ENCODE measurements around the gene PPFIA2.

Gene PPFIA2

DNA sequence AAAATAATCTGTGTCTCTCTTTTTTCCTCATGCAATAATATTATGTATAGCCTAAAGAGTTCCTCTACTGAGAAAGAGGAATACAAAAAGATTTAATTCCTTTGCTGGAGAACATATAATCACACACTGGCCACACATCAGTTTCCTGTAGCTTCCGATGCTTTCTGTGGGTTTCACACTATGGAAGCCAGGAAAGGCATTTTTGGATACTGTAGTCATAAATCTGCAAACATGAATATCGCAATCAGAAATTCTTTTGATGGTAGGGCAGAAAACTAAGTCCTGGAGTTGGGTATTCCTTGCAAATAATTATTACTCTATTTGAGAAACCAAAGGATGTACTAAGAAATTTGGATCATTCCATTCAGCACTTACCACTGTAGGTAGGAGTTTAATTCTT is 421.3 kb downstream of the PPFIA2 start:
- no peaks in the 10 kb centered on the region for H3K9me3 ChIP-seq (ENCODE audit: control insufficient read depth in 2 of 2, low read length in 2 of 2)
- no peak overlapping the region for H3K4me3 ChIP-seq (ENCODE audit: low read length in 2 of 2)
- no peaks in the 10 kb centered on the region for H3K36me3 ChIP-seq (ENCODE audit: control insufficient read depth in 2 of 2, insufficient read depth in 2 of 2, low read length in 2 of 2)
- H3K27me3 ChIP-seq (ENCODE audit: control insufficient read depth in 2 of 2, insufficient read depth in 2 of 2, low read length in 2 of 2): no peaks in the 10 kb centered on the region
- no peaks in the 10 kb centered on the region for H3K4me1 ChIP-seq (ENCODE audit: control insufficient read depth in 2 of 2, insufficient read depth in 2 of 2, low read length in 2 of 2)
- no peak overlapping the region for H3K9ac ChIP-seq (ENCODE audit: low read depth in 1 of 2, low read length in 2 of 2)
- H3K27ac ChIP-seq (ENCODE audit: low read depth in 2 of 2, low read length in 2 of 2): no peak overlapping the region

DNA sequence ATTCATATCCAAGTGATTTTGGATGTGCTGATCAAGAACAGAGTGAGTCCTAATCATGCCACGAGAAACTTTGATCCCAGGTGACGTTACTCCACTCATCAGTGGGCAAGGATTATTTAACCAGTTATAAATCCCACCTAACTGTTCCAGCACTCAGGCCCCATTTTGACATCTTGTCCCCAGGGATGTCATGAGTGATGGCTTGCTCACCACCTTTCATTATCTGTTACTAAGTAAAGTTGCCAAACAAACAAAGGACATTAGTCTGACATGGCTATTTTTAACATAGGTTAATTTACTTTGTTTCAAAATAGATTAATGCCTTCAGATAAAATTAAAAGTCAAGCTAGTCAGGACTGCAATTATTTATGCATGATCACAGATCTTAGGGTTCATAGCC is 425.3 kb downstream of the PPFIA2 start:
- Histone ChIP-seq H3K4me1 (ENCODE audit: control insufficient read depth in 2 of 2, insufficient read depth in 2 of 2, low read length in 2 of 2) (no peaks in the 10 kb centered on the region), H3K4me3 (ENCODE audit: low read length in 2 of 2) (no peak overlapping the region), H3K9me3 (ENCODE audit: control insufficient read depth in 2 of 2, low read length in 2 of 2) (no peaks in the 10 kb centered on the region), H3K36me3 (ENCODE audit: control insufficient read depth in 2 of 2, insufficient read depth in 2 of 2, low read length in 2 of 2) (no peaks in the 10 kb centered on the region), H3K27ac (ENCODE audit: low read depth in 2 of 2, low read length in 2 of 2) (no peak overlapping the region), H3K27me3 (ENCODE audit: control insufficient read depth in 2 of 2, insufficient read depth in 2 of 2, low read length in 2 of 2) (no peaks in the 10 kb centered on the region), H3K9ac (ENCODE audit: low read depth in 1 of 2, low read length in 2 of 2) (no peak overlapping the region)

DNA sequence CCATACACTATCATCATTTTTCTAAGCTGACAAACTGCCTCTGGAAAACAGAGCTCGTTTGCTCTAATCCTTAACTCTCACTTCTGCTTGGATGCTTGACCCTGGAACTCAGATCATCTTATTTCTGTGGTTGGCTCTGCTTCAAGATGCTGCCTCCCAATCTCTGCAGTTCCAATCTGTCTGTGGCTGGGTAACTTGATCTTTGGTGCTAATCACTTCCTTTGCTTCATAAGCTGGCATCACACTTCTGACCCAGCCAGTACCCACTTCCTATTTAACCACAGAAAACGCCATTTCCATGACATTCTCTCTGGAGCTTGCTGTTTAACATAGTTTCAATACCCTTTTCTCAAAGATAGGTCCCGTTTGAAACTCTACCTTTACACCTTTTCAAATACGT is 427.1 kb downstream of the PPFIA2 start:
- Histone ChIP-seq H3K9ac (ENCODE audit: low read depth in 1 of 2, low read length in 2 of 2) (no peak overlapping the region), H3K36me3 (ENCODE audit: control insufficient read depth in 2 of 2, insufficient read depth in 2 of 2, low read length in 2 of 2) (no peaks in the 10 kb centered on the region), H3K4me1 (ENCODE audit: control insufficient read depth in 2 of 2, insufficient read depth in 2 of 2, low read length in 2 of 2) (no peaks in the 10 kb centered on the region), H3K27ac (ENCODE audit: low read depth in 2 of 2, low read length in 2 of 2) (no peak overlapping the region), H3K4me3 (ENCODE audit: low read length in 2 of 2) (no peak overlapping the region), H3K27me3 (ENCODE audit: control insufficient read depth in 2 of 2, insufficient read depth in 2 of 2, low read length in 2 of 2) (no peaks in the 10 kb centered on the region), H3K9me3 (ENCODE audit: control insufficient read depth in 2 of 2, low read length in 2 of 2) (no peaks in the 10 kb centered on the region)

DNA sequence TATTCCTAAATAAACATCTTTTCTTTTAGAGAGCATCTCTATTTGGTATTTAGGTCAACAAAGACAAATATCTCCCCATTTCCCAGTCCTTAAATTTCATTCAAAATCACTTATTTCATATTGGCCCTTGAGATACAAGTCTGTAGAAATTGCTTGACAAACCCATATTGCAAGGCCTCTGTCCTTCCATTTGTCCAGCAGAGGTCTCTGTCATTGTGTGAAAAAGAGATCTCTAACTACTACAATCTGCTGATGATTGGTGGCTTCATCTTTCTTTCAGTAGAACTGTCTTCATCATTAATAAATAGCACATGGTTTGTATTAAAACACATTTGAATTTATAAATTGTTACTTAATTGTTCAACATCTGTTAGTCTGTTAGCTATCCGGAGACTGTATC is 428.7 kb downstream of the PPFIA2 start:
- Histone ChIP-seq H3K27me3 (ENCODE audit: control insufficient read depth in 2 of 2, insufficient read depth in 2 of 2, low read length in 2 of 2) (no peaks in the 10 kb centered on the region), H3K9me3 (ENCODE audit: control insufficient read depth in 2 of 2, low read length in 2 of 2) (no peaks in the 10 kb centered on the region), H3K9ac (ENCODE audit: low read depth in 1 of 2, low read length in 2 of 2) (no peak overlapping the region), H3K36me3 (ENCODE audit: control insufficient read depth in 2 of 2, insufficient read depth in 2 of 2, low read length in 2 of 2) (no peaks in the 10 kb centered on the region), H3K4me3 (ENCODE audit: low read length in 2 of 2) (no peak overlapping the region), H3K27ac (ENCODE audit: low read depth in 2 of 2, low read length in 2 of 2) (no peak overlapping the region), H3K4me1 (ENCODE audit: control insufficient read depth in 2 of 2, insufficient read depth in 2 of 2, low read length in 2 of 2) (no peaks in the 10 kb centered on the region)

DNA sequence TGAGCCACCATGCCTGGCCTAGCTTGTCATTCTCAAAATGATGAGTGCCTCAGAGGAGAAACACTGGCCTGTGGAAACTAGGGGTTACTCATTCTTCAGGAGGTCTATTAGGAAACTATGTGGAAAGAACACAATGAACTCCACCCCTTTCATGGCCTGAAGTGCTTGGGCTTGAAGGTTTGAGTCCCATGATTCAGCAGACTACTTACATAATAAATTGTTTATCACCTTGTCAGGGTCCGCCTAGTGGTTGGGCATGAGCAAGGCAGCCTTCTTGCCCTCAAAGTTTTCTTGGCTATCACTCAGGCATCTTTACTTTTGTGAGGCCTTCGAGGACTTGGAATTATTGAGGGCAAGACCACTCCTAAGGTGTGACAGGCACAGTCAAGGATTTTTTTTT is 430.1 kb downstream of the PPFIA2 start:
- no peaks in the 10 kb centered on the region for H3K36me3 ChIP-seq (ENCODE audit: control insufficient read depth in 2 of 2, insufficient read depth in 2 of 2, low read length in 2 of 2)
- no peak overlapping the region for H3K27ac ChIP-seq (ENCODE audit: low read depth in 2 of 2, low read length in 2 of 2)
- no peaks in the 10 kb centered on the region for H3K9me3 ChIP-seq (ENCODE audit: control insufficient read depth in 2 of 2, low read length in 2 of 2)
- H3K9ac ChIP-seq (ENCODE audit: low read depth in 1 of 2, low read length in 2 of 2): no peak overlapping the region
- H3K27me3 ChIP-seq (ENCODE audit: control insufficient read depth in 2 of 2, insufficient read depth in 2 of 2, low read length in 2 of 2): no peaks in the 10 kb centered on the region
- H3K4me3 ChIP-seq (ENCODE audit: low read length in 2 of 2): no peak overlapping the region
- H3K4me1 ChIP-seq (ENCODE audit: control insufficient read depth in 2 of 2, insufficient read depth in 2 of 2, low read length in 2 of 2): no peaks in the 10 kb centered on the region

DNA sequence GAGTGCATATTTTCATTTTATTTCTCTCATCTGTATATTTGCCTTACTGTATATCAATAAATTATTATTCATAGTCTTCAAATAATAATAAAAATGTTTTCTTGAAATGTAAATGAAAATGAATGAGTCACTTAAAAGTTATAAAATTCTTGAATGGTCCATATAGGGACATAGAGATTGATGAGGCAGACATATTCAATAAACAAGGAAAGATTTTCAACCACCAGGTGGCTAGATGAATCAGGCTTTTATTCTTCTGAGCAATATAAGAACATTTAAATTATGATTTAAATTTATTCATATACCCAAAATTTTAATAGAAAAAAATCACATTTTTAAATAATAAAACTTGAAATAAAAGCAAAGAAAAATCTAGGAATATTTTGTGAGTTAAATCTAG is 431.7 kb downstream of the PPFIA2 start:
- H3K27ac ChIP-seq (ENCODE audit: low read depth in 2 of 2, low read length in 2 of 2): no peak overlapping the region
- no peak overlapping the region for H3K4me3 ChIP-seq (ENCODE audit: low read length in 2 of 2)
- no peak overlapping the region for H3K9ac ChIP-seq (ENCODE audit: low read depth in 1 of 2, low read length in 2 of 2)
- H3K4me1 ChIP-seq (ENCODE audit: control insufficient read depth in 2 of 2, insufficient read depth in 2 of 2, low read length in 2 of 2): no peaks in the 10 kb centered on the region
- no peaks in the 10 kb centered on the region for H3K27me3 ChIP-seq (ENCODE audit: control insufficient read depth in 2 of 2, insufficient read depth in 2 of 2, low read length in 2 of 2)
- no peaks in the 10 kb centered on the region for H3K9me3 ChIP-seq (ENCODE audit: control insufficient read depth in 2 of 2, low read length in 2 of 2)
- no peaks in the 10 kb centered on the region for H3K36me3 ChIP-seq (ENCODE audit: control insufficient read depth in 2 of 2, insufficient read depth in 2 of 2, low read length in 2 of 2)

DNA sequence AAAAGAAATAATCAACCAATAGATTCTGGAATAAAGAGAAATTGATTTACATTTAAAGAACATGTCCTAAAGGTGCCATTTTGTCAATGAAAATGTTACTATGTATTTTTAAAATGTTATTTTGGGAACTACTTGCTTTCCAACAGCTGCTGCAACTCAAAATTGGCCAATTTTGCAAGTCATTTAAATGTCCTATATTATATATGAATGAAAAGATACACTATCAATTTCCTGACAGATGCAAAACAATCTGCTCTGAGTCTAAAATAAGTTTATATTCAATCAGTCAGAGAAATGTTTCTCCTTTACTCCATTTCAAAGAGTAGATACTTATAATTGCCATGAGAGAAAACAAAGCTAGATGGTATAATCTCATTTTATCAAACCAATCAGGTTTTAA is 434.1 kb downstream of the PPFIA2 start:
- no peaks in the 10 kb centered on the region for H3K27me3 ChIP-seq (ENCODE audit: control insufficient read depth in 2 of 2, insufficient read depth in 2 of 2, low read length in 2 of 2)
- H3K27ac ChIP-seq (ENCODE audit: low read depth in 2 of 2, low read length in 2 of 2): no peak overlapping the region
- no peaks in the 10 kb centered on the region for H3K9me3 ChIP-seq (ENCODE audit: control insufficient read depth in 2 of 2, low read length in 2 of 2)
- no peaks in the 10 kb centered on the region for H3K36me3 ChIP-seq (ENCODE audit: control insufficient read depth in 2 of 2, insufficient read depth in 2 of 2, low read length in 2 of 2)
- H3K4me1 ChIP-seq (ENCODE audit: control insufficient read depth in 2 of 2, insufficient read depth in 2 of 2, low read length in 2 of 2): no peaks in the 10 kb centered on the region
- no peak overlapping the region for H3K9ac ChIP-seq (ENCODE audit: low read depth in 1 of 2, low read length in 2 of 2)
- H3K4me3 ChIP-seq (ENCODE audit: low read length in 2 of 2): no peak overlapping the region

DNA sequence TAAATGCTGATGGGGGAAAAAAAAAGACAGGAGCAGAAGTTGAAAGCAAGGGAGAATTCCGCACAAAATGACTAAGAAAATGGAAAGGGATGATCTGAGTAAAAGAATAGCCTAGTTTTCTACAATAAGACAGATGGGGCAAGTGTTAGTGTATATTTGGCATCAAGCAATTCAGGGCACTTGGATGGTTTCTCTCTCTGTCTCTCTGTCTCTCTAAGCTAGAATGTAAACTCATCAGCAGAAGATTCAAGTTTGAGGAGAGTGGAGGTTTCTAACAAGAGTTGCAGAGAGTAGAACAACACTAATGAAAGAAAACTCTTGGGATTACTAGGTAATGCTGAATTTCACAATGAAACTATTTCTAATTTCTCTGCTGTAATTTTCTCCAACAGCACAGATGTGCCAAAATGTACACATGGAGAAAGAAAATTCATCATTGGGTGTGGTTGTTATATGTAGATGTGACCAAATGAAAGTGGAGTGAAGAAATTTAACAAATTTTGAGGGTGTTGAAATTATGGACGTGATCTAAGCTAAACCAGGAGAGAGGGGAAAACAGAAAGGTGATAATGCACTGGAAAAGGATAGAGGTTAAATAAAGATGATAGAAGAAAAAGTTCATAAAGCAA is 444.1 kb downstream of the PPFIA2 start:
- H3K4me3 ChIP-seq (ENCODE audit: low read length in 2 of 2): no peak overlapping the region
- H3K36me3 ChIP-seq (ENCODE audit: control insufficient read depth in 2 of 2, insufficient read depth in 2 of 2, low read length in 2 of 2): no peaks in the 10 kb centered on the region
- H3K9ac ChIP-seq (ENCODE audit: low read depth in 1 of 2, low read length in 2 of 2): no peak overlapping the region
- no peak overlapping the region for H3K27ac ChIP-seq (ENCODE audit: low read depth in 2 of 2, low read length in 2 of 2)
- no peaks in the 10 kb centered on the region for H3K4me1 ChIP-seq (ENCODE audit: control insufficient read depth in 2 of 2, insufficient read depth in 2 of 2, low read length in 2 of 2)
- no peaks in the 10 kb centered on the region for H3K9me3 ChIP-seq (ENCODE audit: control insufficient read depth in 2 of 2, low read length in 2 of 2)
- H3K27me3 ChIP-seq (ENCODE audit: control insufficient read depth in 2 of 2, insufficient read depth in 2 of 2, low read length in 2 of 2): no peaks in the 10 kb centered on the region

DNA sequence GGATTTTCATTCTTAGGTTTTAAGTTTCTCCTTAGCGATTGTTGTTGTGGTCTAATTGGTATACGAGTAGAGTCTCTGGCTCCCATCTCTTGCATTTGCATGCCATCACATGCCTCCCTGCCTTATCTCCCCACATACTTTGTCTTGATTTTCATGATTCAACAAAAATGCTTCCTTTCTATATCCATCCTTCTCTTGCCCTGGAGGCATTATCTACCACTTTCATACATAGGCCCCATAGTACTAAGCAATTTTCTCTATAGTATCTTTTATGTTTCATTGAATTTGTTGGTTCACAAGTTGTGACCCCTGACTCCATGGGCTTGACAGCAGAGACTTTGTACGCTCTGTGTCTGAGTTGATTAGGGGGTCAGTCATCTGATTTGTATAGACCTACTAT is 455.2 kb downstream of the PPFIA2 start:
- Histone ChIP-seq H3K4me1 (ENCODE audit: control insufficient read depth in 2 of 2, insufficient read depth in 2 of 2, low read length in 2 of 2) (no peaks in the 10 kb centered on the region), H3K27ac (ENCODE audit: low read depth in 2 of 2, low read length in 2 of 2) (no peak overlapping the region), H3K9ac (ENCODE audit: low read depth in 1 of 2, low read length in 2 of 2) (no peak overlapping the region), H3K36me3 (ENCODE audit: control insufficient read depth in 2 of 2, insufficient read depth in 2 of 2, low read length in 2 of 2) (no peaks in the 10 kb centered on the region), H3K9me3 (ENCODE audit: control insufficient read depth in 2 of 2, low read length in 2 of 2) (no peaks in the 10 kb centered on the region), H3K4me3 (ENCODE audit: low read length in 2 of 2) (no peak overlapping the region), H3K27me3 (ENCODE audit: control insufficient read depth in 2 of 2, insufficient read depth in 2 of 2, low read length in 2 of 2) (no peaks in the 10 kb centered on the region)

DNA sequence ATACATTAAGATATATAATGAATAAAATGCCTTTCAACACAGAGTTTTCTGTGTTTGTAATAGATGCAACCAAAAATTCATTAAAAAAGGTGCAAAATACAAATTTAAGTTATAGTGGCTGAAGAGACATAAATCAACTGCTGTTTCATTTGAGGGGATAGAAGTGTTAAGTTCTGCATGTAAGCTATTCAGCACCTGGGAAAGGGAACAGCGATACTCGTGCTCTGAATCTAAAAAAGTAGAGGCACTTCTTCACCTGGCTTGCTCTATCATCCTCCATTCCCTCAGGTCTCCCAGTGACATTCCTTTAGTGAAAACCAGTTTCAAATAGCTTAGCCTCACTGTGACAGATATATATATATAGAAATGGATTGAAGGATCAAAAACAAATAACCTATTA is 458.7 kb downstream of the PPFIA2 start:
- H3K9ac ChIP-seq (ENCODE audit: low read depth in 1 of 2, low read length in 2 of 2): no peak overlapping the region
- no peaks in the 10 kb centered on the region for H3K27me3 ChIP-seq (ENCODE audit: control insufficient read depth in 2 of 2, insufficient read depth in 2 of 2, low read length in 2 of 2)
- no peak overlapping the region for H3K4me3 ChIP-seq (ENCODE audit: low read length in 2 of 2)
- H3K9me3 ChIP-seq (ENCODE audit: control insufficient read depth in 2 of 2, low read length in 2 of 2): no peaks in the 10 kb centered on the region
- no peak overlapping the region for H3K27ac ChIP-seq (ENCODE audit: low read depth in 2 of 2, low read length in 2 of 2)
- no peaks in the 10 kb centered on the region for H3K4me1 ChIP-seq (ENCODE audit: control insufficient read depth in 2 of 2, insufficient read depth in 2 of 2, low read length in 2 of 2)
- H3K36me3 ChIP-seq (ENCODE audit: control insufficient read depth in 2 of 2, insufficient read depth in 2 of 2, low read length in 2 of 2): no peaks in the 10 kb centered on the region

DNA sequence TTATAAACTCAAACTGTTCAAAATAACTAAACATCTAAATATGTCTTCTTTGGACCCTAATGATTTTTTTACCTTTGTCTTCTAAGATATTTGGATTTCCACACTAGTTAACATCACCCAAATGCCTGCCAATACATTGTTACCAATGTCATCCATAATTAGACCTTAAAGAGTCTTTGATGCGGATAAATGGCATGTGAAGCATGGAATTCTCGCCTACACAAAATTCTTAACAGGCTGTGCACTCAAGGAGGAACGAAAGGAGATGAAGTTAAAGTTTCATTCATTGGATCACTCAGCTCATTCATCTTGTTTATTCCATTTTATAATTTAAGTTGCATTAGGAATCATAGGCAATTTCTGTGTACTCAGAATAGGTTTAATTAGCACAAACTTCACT is 461.5 kb downstream of the PPFIA2 start:
- Histone ChIP-seq H3K4me1 (ENCODE audit: control insufficient read depth in 2 of 2, insufficient read depth in 2 of 2, low read length in 2 of 2) (no peaks in the 10 kb centered on the region), H3K27ac (ENCODE audit: low read depth in 2 of 2, low read length in 2 of 2) (no peak overlapping the region), H3K36me3 (ENCODE audit: control insufficient read depth in 2 of 2, insufficient read depth in 2 of 2, low read length in 2 of 2) (no peaks in the 10 kb centered on the region), H3K4me3 (ENCODE audit: low read length in 2 of 2) (no peak overlapping the region), H3K9ac (ENCODE audit: low read depth in 1 of 2, low read length in 2 of 2) (no peak overlapping the region), H3K27me3 (ENCODE audit: control insufficient read depth in 2 of 2, insufficient read depth in 2 of 2, low read length in 2 of 2) (no peaks in the 10 kb centered on the region), H3K9me3 (ENCODE audit: control insufficient read depth in 2 of 2, low read length in 2 of 2) (no peaks in the 10 kb centered on the region)
